Panc1 (cell line): ENCODE results near the gene ADAMTS13. TPM values are rescaled to one million over a fixed set of nuclear protein-coding genes. Genes with fewer than 3 reads are reported as not detected.
A peak's percentile ranks its signal among the peaks of the same experiment; 100 is the strongest.

Experiments used
- ATAC-seq: fragments of 200-7000 bp; cut with Tn5 transposase; 2 replicates; pipeline ENCODE4 v1.9.1; 2020; ENCODE audit warnings: mild to moderate bottlenecking, moderate library complexity
- BruUV-seq: library from RNA; stranded (reverse); fragments of 400-500 nt; replicated peaks from 2 replicates; lab custom pipeline; 2021; lab: Mats Ljungman, UMichigan
- CTCF ChIA-PET: fragments of 300-600 bp; sonication (Branson Sonifier 250); formaldehyde crosslinking; loops from one replicate; lab custom pipeline; 2022; ENCODE audit warnings: antibody characterized with exemption; lab: Charles Lee
- POLR2A ChIA-PET: fragments of 300-600 bp; sonication (Branson Sonifier 250); formaldehyde crosslinking; loops from one replicate; lab custom pipeline; 2022; ENCODE audit warnings: antibody characterized with exemption; lab: Charles Lee
- DNase-seq: peaks from one replicate; pipeline ENCODE4 v3.0.0-alpha.2; 2010; ENCODE audit warnings: low read depth, low spot score
- H3K27ac ChIP-seq: 2 replicates; pipeline ENCODE4 v1.5.1; 2011; ENCODE audit warnings: mild to moderate bottlenecking, low read length, inconsistent platforms
- H3K27me3 ChIP-seq: fragments of 200-500 bp; sonication (Bioruptor generic); 2 replicates; pipeline ENCODE4 v1.6.0; 2014; ENCODE audit warnings: low read length, inconsistent platforms; ENCODE audit not compliant: control insufficient read depth, insufficient read depth
- H3K36me3 ChIP-seq: fragments of 200-500 bp; sonication (Bioruptor generic); 2 replicates; pipeline ENCODE4 v1.5.1; 2014; ENCODE audit warnings: inconsistent platforms, mild to moderate bottlenecking, low read length, moderate library complexity; ENCODE audit not compliant: control insufficient read depth, insufficient read depth
- H3K4me1 ChIP-seq: 2 replicates; pipeline ENCODE4 v1.5.1; 2011; ENCODE audit warnings: inconsistent platforms, mild to moderate bottlenecking, low read length, moderate library complexity; ENCODE audit not compliant: control insufficient read depth, insufficient read depth
- H3K4me3 ChIP-seq, 2 experiments: 2 replicates each; pipeline ENCODE4 v1.5.1; 2011 to 2012; ENCODE audit warnings: low read depth in 2 of 2, low read length in 2 of 2, mild to moderate bottlenecking in 2 of 2, inconsistent platforms in 1 of 2, moderate library complexity in 1 of 2
- H3K9me3 ChIP-seq: fragments of 200-500 bp; sonication (Bioruptor generic); 2 replicates; pipeline ENCODE4 v1.5.1; 2014; ENCODE audit warnings: low read depth, mild to moderate bottlenecking, inconsistent platforms, low read length, moderate library complexity; ENCODE audit not compliant: control insufficient read depth, insufficient read depth
- CTCF ChIP-seq: fragments of 450-650 bp; IDR thresholded peaks from 2 replicates; pipeline ENCODE4 v1.5.1; 2017; ENCODE audit warnings: mild to moderate bottlenecking
- POLR2AphosphoS5 ChIP-seq: IDR thresholded peaks from 2 replicates; pipeline ENCODE4 v1.6.1; 2012; ENCODE audit warnings: mild to moderate bottlenecking, low read depth, low read length, moderate library complexity
- SIN3A ChIP-seq: IDR thresholded peaks from 2 replicates; pipeline ENCODE4 v1.6.1; 2012; ENCODE audit warnings: low read depth, mild to moderate bottlenecking, low read length, moderate library complexity, borderline replicate concordance; ENCODE audit not compliant: insufficient read depth
- TCF7L2 ChIP-seq: IDR thresholded peaks from 2 replicates; pipeline ENCODE4 v1.6.1; 2011; ENCODE audit warnings: mild to moderate bottlenecking, low read depth, low read length, inconsistent platforms
- in situ Hi-C: cut with HindIII; loops from 2 replicates; pipeline ENCODE4 v1.10.0; 2016; ENCODE audit warnings: low sequenced_read_pairs, low pct_unique_long_range_greater_than_20kb
- intact Hi-C: fragments of 100-400 bp; cut with micrococcal nuclease; formaldehyde crosslinking; loops from one replicate; pipeline ENCODE4 v1.10.0; 2022; ENCODE audit not compliant: unreplicated experiment
- total RNA-seq: library from RNA; stranded (reverse); gene quantifications from one replicate; pipeline ENCODE4 v1.2.1, GENCODE V29; 2021; ENCODE audit not compliant: unreplicated experiment
- TF ChIP-seq, protein P1 (sequence below), 2 experiments: IDR thresholded peaks; 2 replicates each; pipeline ENCODE4 v1.6.1; 2011 to 2012; ENCODE audit warnings: low read depth in 2 of 2, control low read depth in 1 of 2, low read length in 1 of 2, mild to moderate bottlenecking in 1 of 2, moderate library complexity in 1 of 2; ENCODE audit not compliant: insufficient read depth in 1 of 2

Gene ADAMTS13
- total RNA-seq, 1 experiment from 2014 or later, result 3.4 TPM

- ChIA-PET POLR2A (interaction anchor here (0.7 kb wide), 1 partner anchor 19 kb away, joined by 7 read pairs; no protein-coding TSS in a partner anchor), CTCF (no interaction called here)
- H3K4me3 ChIP-seq, result peak overlapping the region; percentile 8 to 28; a peak in 2 of 4 replicates
- intact Hi-C loops, result no loop called here
- no peaks in the 10 kb centered on the region for H3K36me3 ChIP-seq
- TF ChIP-seq TCF7L2 (no peak), POLR2AphosphoS5 (no peak), SIN3A (no peak), CTCF (no peak)
- TF ChIP-seq, protein P1, sequence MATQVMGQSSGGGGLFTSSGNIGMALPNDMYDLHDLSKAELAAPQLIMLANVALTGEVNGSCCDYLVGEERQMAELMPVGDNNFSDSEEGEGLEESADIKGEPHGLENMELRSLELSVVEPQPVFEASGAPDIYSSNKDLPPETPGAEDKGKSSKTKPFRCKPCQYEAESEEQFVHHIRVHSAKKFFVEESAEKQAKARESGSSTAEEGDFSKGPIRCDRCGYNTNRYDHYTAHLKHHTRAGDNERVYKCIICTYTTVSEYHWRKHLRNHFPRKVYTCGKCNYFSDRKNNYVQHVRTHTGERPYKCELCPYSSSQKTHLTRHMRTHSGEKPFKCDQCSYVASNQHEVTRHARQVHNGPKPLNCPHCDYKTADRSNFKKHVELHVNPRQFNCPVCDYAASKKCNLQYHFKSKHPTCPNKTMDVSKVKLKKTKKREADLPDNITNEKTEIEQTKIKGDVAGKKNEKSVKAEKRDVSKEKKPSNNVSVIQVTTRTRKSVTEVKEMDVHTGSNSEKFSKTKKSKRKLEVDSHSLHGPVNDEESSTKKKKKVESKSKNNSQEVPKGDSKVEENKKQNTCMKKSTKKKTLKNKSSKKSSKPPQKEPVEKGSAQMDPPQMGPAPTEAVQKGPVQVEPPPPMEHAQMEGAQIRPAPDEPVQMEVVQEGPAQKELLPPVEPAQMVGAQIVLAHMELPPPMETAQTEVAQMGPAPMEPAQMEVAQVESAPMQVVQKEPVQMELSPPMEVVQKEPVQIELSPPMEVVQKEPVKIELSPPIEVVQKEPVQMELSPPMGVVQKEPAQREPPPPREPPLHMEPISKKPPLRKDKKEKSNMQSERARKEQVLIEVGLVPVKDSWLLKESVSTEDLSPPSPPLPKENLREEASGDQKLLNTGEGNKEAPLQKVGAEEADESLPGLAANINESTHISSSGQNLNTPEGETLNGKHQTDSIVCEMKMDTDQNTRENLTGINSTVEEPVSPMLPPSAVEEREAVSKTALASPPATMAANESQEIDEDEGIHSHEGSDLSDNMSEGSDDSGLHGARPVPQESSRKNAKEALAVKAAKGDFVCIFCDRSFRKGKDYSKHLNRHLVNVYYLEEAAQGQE (IDR thresholded peaks at IDR 0.05; ENCODE audit: insufficient read depth in 1 of 2, low read depth in 2 of 2, low read length in 1 of 2), result no peak
- BruUV-seq, result no TSS peak
- H3K27me3 ChIP-seq, result no peaks in the 10 kb centered on the region
- DNase-seq (no peak), ATAC-seq (peak; percentile 17; the same call in 1 of the 2 replicates)
- H3K9me3 ChIP-seq, result no peaks in the 10 kb centered on the region
- in situ Hi-C loops, result no loop called here
- no peak overlapping the region for H3K27ac ChIP-seq
- peaks cover 6% of the 10 kb centered on the region; the same call in 1 of the 2 replicates for H3K4me1 ChIP-seq
These were observed 7.0 kb downstream of the ADAMTS13 start for GRCh38 chr9:133429214-133429613.

DNA sequence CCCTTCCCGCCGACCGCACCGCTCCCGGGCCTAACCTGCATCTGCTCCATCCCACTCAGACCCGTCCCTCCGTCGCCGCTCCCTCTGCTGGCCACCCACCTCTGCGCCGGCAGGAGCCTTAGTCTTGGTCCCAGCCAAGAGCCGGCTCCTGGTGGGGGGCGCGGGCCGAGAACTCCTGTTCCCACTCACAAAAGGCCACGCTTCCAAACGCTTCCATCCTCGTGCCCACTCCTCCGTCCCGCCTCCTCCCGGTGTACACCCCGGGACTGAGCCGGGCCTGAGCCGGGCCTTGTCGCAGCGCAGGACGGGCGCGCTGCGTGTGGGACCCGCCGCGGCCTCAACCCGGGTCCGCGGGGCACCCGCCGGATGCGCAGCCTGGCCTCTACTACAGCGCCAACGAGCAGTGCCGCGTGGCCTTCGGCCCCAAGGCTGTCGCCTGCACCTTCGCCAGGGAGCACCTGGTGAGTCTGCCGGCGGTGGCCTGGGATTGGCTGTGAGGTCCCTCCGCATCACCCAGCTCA, 7.5 kb downstream of the ADAMTS13 start:
- POLR2A ChIA-PET, result no interaction called here
- peak overlapping the region in 1 of 2 experiments; percentile 8; a peak in 1 of 4 replicates for H3K4me3 ChIP-seq
- no TSS peak for BruUV-seq
- H3K9me3 ChIP-seq, result no peaks in the 10 kb centered on the region
- intact Hi-C loops, result no loop called here
- ATAC-seq (peak; percentile 85), DNase-seq (no peak)
- no peaks in the 10 kb centered on the region for H3K36me3 ChIP-seq
- in situ Hi-C loops, result no loop called here
- TF ChIP-seq SIN3A, result no peak
- peak; percentile 80 for TF ChIP-seq CTCF
- TF ChIP-seq TCF7L2, result no peak
- TF ChIP-seq, protein P1 (IDR thresholded peaks at IDR 0.05; ENCODE audit: insufficient read depth in 1 of 2, low read depth in 2 of 2, low read length in 1 of 2), result no peak
- no peak for TF ChIP-seq POLR2AphosphoS5
- no peaks in the 10 kb centered on the region for H3K27me3 ChIP-seq
- H3K27ac ChIP-seq, result no peak overlapping the region
- CTCF ChIA-PET, result no interaction called here
- peaks cover 6% of the 10 kb centered on the region; the same call in 1 of the 2 replicates for H3K4me1 ChIP-seq
